GM12878 (cell line): ENCODE results near the gene SLC15A4. TPM values are rescaled to one million over a fixed set of nuclear protein-coding genes. Genes with fewer than 3 reads are reported as not detected.

ENCODE experiments used
- ATAC-seq: fragments of 200-7000 bp; cut with Tn5 transposase; 3 replicates; pipeline ENCODE4 v1.9.1; 2020; ENCODE audit warnings: mild to moderate bottlenecking, moderate library complexity
- BruUV-seq: library from RNA; stranded (reverse); fragments of 400-500 nt; replicated peaks from 2 replicates; lab custom pipeline; 2021; lab: Mats Ljungman, UMichigan
- CTCF ChIA-PET: fragments of 300-600 bp; sonication (Branson Sonifier 250); formaldehyde crosslinking; extraction: SDS; loops from one replicate; lab custom pipeline; 2021; ENCODE audit warnings: inconsistent platforms; lab: Yijun Ruan, JAX
- POLR2A ChIA-PET: fragments of 350-600 bp; formaldehyde crosslinking; extraction: SDS; loops from one replicate; lab custom pipeline; 2021; ENCODE audit warnings: inconsistent platforms; lab: Charles Lee
- RAD21 ChIA-PET: fragments of 300-600 bp; sonication (Branson Sonifier 250); formaldehyde crosslinking; loops from one replicate; lab custom pipeline; 2023; ENCODE audit warnings: antibody characterized with exemption; ENCODE audit not compliant: unreplicated experiment; lab: Charles Lee
- SMC1A ChIA-PET: fragments of 300-600 bp; sonication (Branson Sonifier 250); formaldehyde crosslinking; loops from one replicate; lab custom pipeline; 2023; ENCODE audit not compliant: unreplicated experiment, uncharacterized antibody; lab: Charles Lee
- DNase-seq: peaks from one replicate; pipeline ENCODE4 v3.0.0-alpha.2; 2011; ENCODE audit warnings: low read depth, low spot score
- FAIRE-seq: peaks from 3 replicates; lab custom pipeline; 2011; peaks lifted over from hg19 to GRCh38; lab: Jason Lieb, UNC
- H2AFZ ChIP-seq: 2 replicates; pipeline ENCODE4 v1.6.0; 2011; ENCODE audit warnings: low read depth, low read length, control low read depth; ENCODE audit not compliant: control insufficient read depth
- H3K27ac ChIP-seq: 2 replicates; pipeline ENCODE4 v1.5.1; 2011; ENCODE audit warnings: control low read depth; ENCODE audit not compliant: control insufficient read depth, insufficient read depth
- H3K27me3 ChIP-seq, 2 experiments: replicated peaks in 1 of 2; 2 replicates each; pipeline versions ENCODE4 v1.6.0 to v1.6.1; 2011; ENCODE audit warnings: low read length in 1 of 2; ENCODE audit not compliant: control insufficient read depth in 2 of 2, insufficient read depth in 2 of 2
- H3K36me3 ChIP-seq, 2 experiments: 2 replicates each; pipeline ENCODE4 v1.5.1; 2011; ENCODE audit warnings: low read length in 1 of 2; ENCODE audit not compliant: control insufficient read depth in 2 of 2, insufficient read depth in 2 of 2
- H3K4me1 ChIP-seq: 2 replicates; pipeline ENCODE4 v1.6.1; 2011; ENCODE audit warnings: mild to moderate bottlenecking, low read length, moderate library complexity, mixed read lengths; ENCODE audit not compliant: control insufficient read depth, insufficient read depth
- H3K4me2 ChIP-seq: 2 replicates; pipeline ENCODE4 v1.6.0; 2011; ENCODE audit warnings: control low read depth; ENCODE audit not compliant: control insufficient read depth, insufficient read depth
- H3K4me3 ChIP-seq: fragments of 200-600 bp; sonication (generic); 2 replicates; pipeline ENCODE4 v1.5.1; 2016
- H3K79me2 ChIP-seq: 2 replicates; pipeline ENCODE4 v1.6.0; 2011; ENCODE audit warnings: low read length; ENCODE audit not compliant: control insufficient read depth, insufficient read depth
- H3K9ac ChIP-seq: 2 replicates; pipeline ENCODE4 v1.8.0; 2011; ENCODE audit warnings: low read length, control low read depth, mixed read lengths; ENCODE audit not compliant: control insufficient read depth, insufficient read depth
- H3K9me3 ChIP-seq: replicated peaks from 3 replicates; pipeline ENCODE4 v1.5.1; 2011; ENCODE audit warnings: mild to moderate bottlenecking, low read length; ENCODE audit not compliant: control insufficient read depth, insufficient read depth
- H4K20me1 ChIP-seq: 2 replicates; pipeline ENCODE4 v1.6.0; 2011; ENCODE audit not compliant: control insufficient read depth, insufficient read depth
- CHD2 ChIP-seq: IDR thresholded peaks from 2 replicates; pipeline ENCODE4 v1.6.1; 2011; ENCODE audit warnings: low read depth, low read length, improper control_type of control experiment, borderline replicate concordance
- ELK1 ChIP-seq: IDR thresholded peaks from 2 replicates; pipeline ENCODE4 v1.6.1; 2012; ENCODE audit warnings: low read depth, low read length, improper control_type of control experiment
- ESRRA ChIP-seq: IDR thresholded peaks from 2 replicates; pipeline ENCODE4 v1.6.1; 2012; ENCODE audit warnings: mild to moderate bottlenecking, low read length, improper control_type of control experiment
- NRF1 ChIP-seq: conservative IDR thresholded peaks from 2 replicates; pipeline ENCODE4 v1.6.1; 2011; ENCODE audit warnings: mild to moderate bottlenecking, low read depth, low read length, improper control_type of control experiment
- PRDM15 ChIP-seq: fragments of 450-650 bp; formaldehyde crosslinking; IDR thresholded peaks from 2 replicates; pipeline ENCODE4 v1.4.0; 2020; ENCODE audit warnings: mild to moderate bottlenecking, moderate library complexity
- RBBP5 ChIP-seq: fragments of 200-600 bp; sonication (generic); conservative IDR thresholded peaks from 2 replicates; pipeline ENCODE4 v1.6.1; 2016
- RCOR1 ChIP-seq: conservative IDR thresholded peaks from 2 replicates; pipeline ENCODE4 v1.6.1; 2012; ENCODE audit warnings: low read depth, low read length, improper control_type of control experiment
- SMAD5 ChIP-seq: IDR thresholded peaks from 2 replicates; pipeline ENCODE4 v1.6.1; 2016; ENCODE audit warnings: antibody characterized with exemption, low read depth
- SPI1 ChIP-seq: IDR thresholded peaks from 2 replicates; pipeline ENCODE4 v1.6.1; 2011; ENCODE audit warnings: low read depth, mild to moderate bottlenecking, low read length, moderate library complexity, borderline replicate concordance; ENCODE audit not compliant: insufficient read depth
- STAT1 ChIP-seq: fragments of 450-650 bp; conservative IDR thresholded peaks from 2 replicates; pipeline ENCODE4 v1.6.1; 2014; ENCODE audit warnings: antibody characterized with exemption, mild to moderate bottlenecking
- STAT3 ChIP-seq: IDR thresholded peaks from 2 replicates; pipeline ENCODE4 v1.6.1; 2011; ENCODE audit warnings: low read depth, low read length, improper control_type of control experiment
- WGBS: methylation state at CpG from one replicate; pipeline ENCODE4 v1.1.6; 2016; ENCODE audit warnings: low lambda C conversion rate; ENCODE audit not compliant: insufficient replicate concordance, insufficient coverage; ENCODE audit errors: missing lambda C conversion rate; 5-methylcytosine and 5-hydroxymethylcytosine counted together
- in situ Hi-C: fragments of 300-500 bp; cut with MboI; formaldehyde crosslinking; loops from 9 replicates; pipeline ENCODE4 v1.14.3; 2018; ENCODE audit warnings: mixed read lengths
- intact Hi-C: fragments of 100-400 bp; cut with micrococcal nuclease; formaldehyde crosslinking; loops from one replicate; pipeline ENCODE4 v1.14.2; 2022; ENCODE audit not compliant: unreplicated experiment
- polyA plus RNA-seq, 11 experiments: library from polyadenylated mRNA; depleted of rRNA in 4 of 11; unstranded in 6 of 11; stranded (reverse) in 5 of 11; fragments of >200 nt; fragmentation: Nextera tagmentation in 4 of 11; fragmentation: Illumina TruSeq in 1 of 11; extraction: Ambion mirVana in 4 of 11; extraction: Trizol in 1 of 11; gene quantifications; 1 replicate in 1 of 11; 2 replicates in 10 of 11; pipeline versions ENCODE4 v1.2.1 to v1.2.3, GENCODE V29; 2011 to 2016; ENCODE audit warnings: inconsistent platforms in 2 of 11, missing spikeins in 2 of 11, low read depth in 1 of 11
- total RNA-seq, 4 experiments: library from RNA; depleted of rRNA in 3 of 4; stranded (reverse); fragments of >200 nt in 3 of 4; fragmentation: Illumina TruSeq in 1 of 4; extraction: Trizol in 1 of 4; gene quantifications; 2 replicates each; pipeline versions ENCODE4 v1.2.1 to v1.2.3, GENCODE V29; 2013 to 2021
- TF ChIP-seq, protein P1 (sequence below): fragments of 450-650 bp; IDR thresholded peaks from 2 replicates; pipeline ENCODE4 v1.6.1; 2017; ENCODE audit warnings: antibody characterized with exemption, mild to moderate bottlenecking, moderate library complexity
- TF ChIP-seq, protein P2 (sequence below): fragments of 450-650 bp; IDR thresholded peaks from 2 replicates; pipeline ENCODE4 v1.6.1; 2017; ENCODE audit warnings: low read depth, mild to moderate bottlenecking, moderate library complexity

SLC15A4 gene
- total and polyA plus RNA-seq, 10 of the 15 experiments (the other 5 are each of a cell fraction or from before 2014, with no cell fraction given), result 12.7 to 257 (median 36.6) TPM

DNA sequence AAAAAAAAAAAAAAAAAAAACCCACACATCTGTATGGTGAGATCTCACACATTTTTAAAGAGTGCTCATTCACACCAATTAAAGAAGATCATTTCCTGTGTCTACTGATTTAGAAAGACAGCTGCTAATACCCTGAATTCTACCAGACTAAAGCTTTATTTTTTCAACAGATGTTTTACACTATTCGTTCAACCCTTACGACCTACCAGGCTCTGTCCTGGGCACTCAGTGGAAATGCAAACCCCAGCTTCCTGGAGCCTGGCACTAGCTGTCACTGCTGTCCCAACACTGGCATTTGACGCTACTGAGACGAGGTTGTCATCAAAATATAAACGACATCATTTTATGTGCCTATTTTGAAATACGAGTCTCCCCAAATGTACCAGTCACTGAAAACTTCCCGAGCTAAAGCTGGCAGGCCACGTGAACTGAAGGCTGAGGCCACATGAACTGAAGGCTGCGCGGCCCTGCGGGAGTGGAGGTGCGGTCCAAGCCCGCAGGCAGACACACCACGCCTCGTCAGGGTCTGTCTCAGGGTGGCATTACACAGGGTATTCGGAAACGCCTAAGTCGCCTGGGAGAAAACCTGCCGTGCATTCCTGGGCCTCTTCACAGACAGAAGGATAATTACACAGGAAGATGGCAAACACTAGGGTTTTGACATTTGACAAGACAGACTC lies 27.2 kb downstream of the SLC15A4 start:
- ChIA-PET CTCF (interaction anchor here (0.6 to 13.4 kb wide), 9 partner anchors 13 to 1685 kb away, joined by 3 to 105 read pairs (median 12); no protein-coding TSS in a partner anchor), SMC1A (interaction anchor here (0.8 to 9.4 kb wide), 13 partner anchors 7 to 78 kb away, joined by 3 to 261 read pairs (median 8); partner anchors contain the start of gene SLC15A4), POLR2A (interaction anchor here (0.6 to 9.6 kb wide), 13 partner anchors 11 to 1920 kb away, joined by 3 to 253 read pairs (median 4); partner anchors contain the start of genes GLT1D1, RIMBP2 and SLC15A4), RAD21 (interaction anchor here (0.7 to 7.7 kb wide), 14 partner anchors 9 to 59 kb away, joined by 3 to 209 read pairs (median 15); partner anchors contain the start of gene SLC15A4)
- DNase-seq (no peak), FAIRE-seq (no peak), ATAC-seq (peak; percentile 16)
- Histone ChIP-seq H4K20me1 (no peaks in the 10 kb centered on the region), H3K9me3 (no peaks in the 10 kb centered on the region), H3K79me2 (peaks cover 36% of the 10 kb centered on the region), H3K4me3 (0 out of 2 replicates have a peak overlapping the region, but pooled peaks have one; percentile 5), H3K27ac (peak overlapping the region; percentile 99), H3K36me3 (peaks cover 50 to 55% of the 10 kb centered on the region in 2 experiments), H3K4me1 (peaks cover 59% of the 10 kb centered on the region), H3K27me3 (no peaks in the 10 kb centered on the region), H3K9ac (peak overlapping the region; percentile 78), H2AFZ (no peak overlapping the region), H3K4me2 (peak overlapping the region; percentile 62)
- in situ Hi-C loops, result no loop called here
- BruUV-seq, result no TSS peak
- intact Hi-C loops, result loop anchor here (10.0 kb wide), 1 partner anchor 152 kb away; no protein-coding TSS in a partner anchor
- 21% methylated on average over 19 of the region's 19 CpGs for WGBS
- TF ChIP-seq CHD2 (no peak), ESRRA (no peak), STAT1 (no peak), STAT3 (no peak), SPI1 (no peak), ELK1 (no peak), SMAD5 (no peak), RCOR1 (0 out of 2 replicates have a peak, but pooled peaks have one; percentile 56), RBBP5 (no peak), PRDM15 (CRISPR knock-in tag) (0 out of 2 replicates have a peak, but pooled peaks have one; percentile 6), NRF1 (no peak)
- TF ChIP-seq, protein P1, sequence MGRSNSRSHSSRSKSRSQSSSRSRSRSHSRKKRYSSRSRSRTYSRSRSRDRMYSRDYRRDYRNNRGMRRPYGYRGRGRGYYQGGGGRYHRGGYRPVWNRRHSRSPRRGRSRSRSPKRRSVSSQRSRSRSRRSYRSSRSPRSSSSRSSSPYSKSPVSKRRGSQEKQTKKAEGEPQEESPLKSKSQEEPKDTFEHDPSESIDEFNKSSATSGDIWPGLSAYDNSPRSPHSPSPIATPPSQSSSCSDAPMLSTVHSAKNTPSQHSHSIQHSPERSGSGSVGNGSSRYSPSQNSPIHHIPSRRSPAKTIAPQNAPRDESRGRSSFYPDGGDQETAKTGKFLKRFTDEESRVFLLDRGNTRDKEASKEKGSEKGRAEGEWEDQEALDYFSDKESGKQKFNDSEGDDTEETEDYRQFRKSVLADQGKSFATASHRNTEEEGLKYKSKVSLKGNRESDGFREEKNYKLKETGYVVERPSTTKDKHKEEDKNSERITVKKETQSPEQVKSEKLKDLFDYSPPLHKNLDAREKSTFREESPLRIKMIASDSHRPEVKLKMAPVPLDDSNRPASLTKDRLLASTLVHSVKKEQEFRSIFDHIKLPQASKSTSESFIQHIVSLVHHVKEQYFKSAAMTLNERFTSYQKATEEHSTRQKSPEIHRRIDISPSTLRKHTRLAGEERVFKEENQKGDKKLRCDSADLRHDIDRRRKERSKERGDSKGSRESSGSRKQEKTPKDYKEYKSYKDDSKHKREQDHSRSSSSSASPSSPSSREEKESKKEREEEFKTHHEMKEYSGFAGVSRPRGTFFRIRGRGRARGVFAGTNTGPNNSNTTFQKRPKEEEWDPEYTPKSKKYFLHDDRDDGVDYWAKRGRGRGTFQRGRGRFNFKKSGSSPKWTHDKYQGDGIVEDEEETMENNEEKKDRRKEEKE, result no peak
- TF ChIP-seq, protein P2, sequence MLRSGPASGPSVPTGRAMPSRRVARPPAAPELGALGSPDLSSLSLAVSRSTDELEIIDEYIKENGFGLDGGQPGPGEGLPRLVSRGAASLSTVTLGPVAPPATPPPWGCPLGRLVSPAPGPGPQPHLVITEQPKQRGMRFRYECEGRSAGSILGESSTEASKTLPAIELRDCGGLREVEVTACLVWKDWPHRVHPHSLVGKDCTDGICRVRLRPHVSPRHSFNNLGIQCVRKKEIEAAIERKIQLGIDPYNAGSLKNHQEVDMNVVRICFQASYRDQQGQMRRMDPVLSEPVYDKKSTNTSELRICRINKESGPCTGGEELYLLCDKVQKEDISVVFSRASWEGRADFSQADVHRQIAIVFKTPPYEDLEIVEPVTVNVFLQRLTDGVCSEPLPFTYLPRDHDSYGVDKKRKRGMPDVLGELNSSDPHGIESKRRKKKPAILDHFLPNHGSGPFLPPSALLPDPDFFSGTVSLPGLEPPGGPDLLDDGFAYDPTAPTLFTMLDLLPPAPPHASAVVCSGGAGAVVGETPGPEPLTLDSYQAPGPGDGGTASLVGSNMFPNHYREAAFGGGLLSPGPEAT, result peak; percentile 54; the same call in 1 of the 2 replicates
